H1 (cell line): Measurements from ENCODE around the gene LRRC3C. TPM values are rescaled to one million over a fixed set of nuclear protein-coding genes. Genes with fewer than 3 reads are reported as not detected.

Source experiments
- ASH2L ChIP-seq: fragments of 200-600, 300-600 bp; sonication (generic); IDR thresholded peaks from one replicate; pipeline ENCODE4 v1.7.1; 2017; ENCODE audit warnings: low read length
- BCL11A ChIP-seq, 2 experiments: IDR thresholded peaks; one replicate each; pipeline ENCODE4 v1.6.1; 2011; ENCODE audit warnings: low read depth in 2 of 2, low read length in 2 of 2, mild to moderate bottlenecking in 2 of 2
- CEBPB ChIP-seq: IDR thresholded peaks from 2 replicates; pipeline ENCODE4 v1.6.1; 2012; ENCODE audit warnings: low read depth, low read length
- EP300 ChIP-seq, 2 experiments: IDR thresholded peaks; 1 replicate in 1 of 2; 2 replicates in 1 of 2; pipeline ENCODE4 v1.6.1; 2011 to 2012; ENCODE audit warnings: low read depth in 2 of 2, low read length in 2 of 2, mild to moderate bottlenecking in 2 of 2, borderline replicate concordance in 1 of 2, inconsistent platforms in 1 of 2, moderate library complexity in 1 of 2
- KDM4A ChIP-seq: IDR thresholded peaks from one replicate; pipeline ENCODE4 v1.7.1; 2012; ENCODE audit warnings: low read depth, mild to moderate bottlenecking, moderate library complexity, low read length, inconsistent platforms; ENCODE audit not compliant: severe bottlenecking
- POLR2AphosphoS5 ChIP-seq: IDR thresholded peaks from 2 replicates; pipeline ENCODE4 v1.6.1; 2011; ENCODE audit warnings: low read depth, low read length
- SAP30 ChIP-seq: fragments of 300-600 bp; sonication (generic); IDR thresholded peaks from 2 replicates; pipeline ENCODE4 v1.7.1; 2012; ENCODE audit warnings: low read length, moderate library complexity, mild to moderate bottlenecking, inconsistent platforms; ENCODE audit not compliant: insufficient read depth, insufficient replicate concordance
- polyA plus RNA-seq, 7 experiments: library from polyadenylated mRNA; depleted of rRNA in 3 of 7; stranded (reverse) in 5 of 7; unstranded in 2 of 7; fragments of >200 nt in 5 of 7; fragments of 200-250 nt in 2 of 7; gene quantifications; 1 replicate in 5 of 7; 2 replicates in 1 of 7; 4 replicates in 1 of 7; pipeline versions ENCODE4 v1.2.1 to v1.2.3, GENCODE V29; 2011 to 2013; ENCODE audit warnings: missing spikeins in 2 of 7, mixed read lengths in 2 of 7
- total RNA-seq: library from RNA; stranded (reverse); fragmentation: NEBNext Ultra II Directional; extraction: Animal tissue kit (Norgen Biotek cat#: 25700); gene quantifications from 2 replicates; pipeline ENCODE4 v1.2.1, GENCODE V29; 2021
- TF ChIP-seq, protein P1 (sequence below), 3 experiments: IDR thresholded peaks; 1 replicate in 2 of 3; 2 replicates in 1 of 3; pipeline versions ENCODE4 v1.5.1 to v1.6.1; 2011; ENCODE audit warnings: low read length in 3 of 3, mild to moderate bottlenecking in 3 of 3, inconsistent platforms in 2 of 3, low read depth in 1 of 3, moderate library complexity in 1 of 3; ENCODE audit not compliant: insufficient read depth in 1 of 3; ENCODE audit errors: control extremely low read depth in 1 of 3

The LRRC3C gene
- total and polyA plus RNA-seq, 2 of the 8 experiments (the other 6 are each of a cell fraction or from before 2014, with no cell fraction given): not detected

DNA sequence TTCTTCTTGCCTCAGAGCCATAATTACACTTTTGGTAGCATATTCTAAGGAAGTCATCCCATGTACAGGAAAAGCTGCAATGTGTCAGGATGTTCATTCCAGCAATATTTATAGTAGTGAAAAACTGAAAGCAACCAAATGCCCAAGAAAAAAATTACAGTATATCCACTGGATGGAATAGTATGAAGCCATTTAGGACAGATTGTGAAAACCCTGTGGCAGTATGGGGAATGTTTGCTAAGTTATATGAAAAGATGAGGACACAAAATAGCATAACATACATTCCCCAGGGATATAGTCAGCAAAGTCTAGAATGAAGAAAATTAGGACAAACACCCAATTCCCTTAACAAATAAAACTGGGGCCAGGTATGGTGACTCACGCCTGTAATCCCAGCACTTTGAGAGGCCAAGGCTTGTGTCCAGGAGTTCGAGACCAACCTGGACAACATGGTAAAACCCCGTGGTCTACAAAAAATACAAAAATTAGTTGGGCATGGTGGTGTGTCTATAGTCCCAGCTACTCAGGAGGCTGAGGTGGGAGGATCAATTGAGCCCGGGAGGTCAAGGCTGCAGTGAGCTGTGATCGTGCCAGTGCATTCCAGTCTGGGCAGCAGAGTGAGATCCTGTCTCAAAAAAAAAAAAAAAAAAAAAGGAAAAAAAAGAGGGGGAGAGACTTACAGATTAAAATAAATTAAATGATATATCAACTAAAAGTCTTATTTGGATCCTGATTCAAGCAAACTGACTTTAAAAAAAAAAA, 2.3 kb downstream of the LRRC3C start (continued):
- TF ChIP-seq, protein P1, sequence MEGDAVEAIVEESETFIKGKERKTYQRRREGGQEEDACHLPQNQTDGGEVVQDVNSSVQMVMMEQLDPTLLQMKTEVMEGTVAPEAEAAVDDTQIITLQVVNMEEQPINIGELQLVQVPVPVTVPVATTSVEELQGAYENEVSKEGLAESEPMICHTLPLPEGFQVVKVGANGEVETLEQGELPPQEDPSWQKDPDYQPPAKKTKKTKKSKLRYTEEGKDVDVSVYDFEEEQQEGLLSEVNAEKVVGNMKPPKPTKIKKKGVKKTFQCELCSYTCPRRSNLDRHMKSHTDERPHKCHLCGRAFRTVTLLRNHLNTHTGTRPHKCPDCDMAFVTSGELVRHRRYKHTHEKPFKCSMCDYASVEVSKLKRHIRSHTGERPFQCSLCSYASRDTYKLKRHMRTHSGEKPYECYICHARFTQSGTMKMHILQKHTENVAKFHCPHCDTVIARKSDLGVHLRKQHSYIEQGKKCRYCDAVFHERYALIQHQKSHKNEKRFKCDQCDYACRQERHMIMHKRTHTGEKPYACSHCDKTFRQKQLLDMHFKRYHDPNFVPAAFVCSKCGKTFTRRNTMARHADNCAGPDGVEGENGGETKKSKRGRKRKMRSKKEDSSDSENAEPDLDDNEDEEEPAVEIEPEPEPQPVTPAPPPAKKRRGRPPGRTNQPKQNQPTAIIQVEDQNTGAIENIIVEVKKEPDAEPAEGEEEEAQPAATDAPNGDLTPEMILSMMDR (IDR thresholded peaks at IDR 0.05; ENCODE audit: control extremely low read depth in 1 of 3, insufficient read depth in 1 of 3, low read depth in 1 of 3, low read length in 3 of 3): no peak
- TF ChIP-seq POLR2AphosphoS5 (no peak), SAP30 (no peak), ASH2L (no peak), EP300 (IDR thresholded peaks at IDR 0.05; ENCODE audit: borderline replicate concordance in 1 of 2, low read depth in 2 of 2, low read length in 2 of 2) (no peak), BCL11A (IDR thresholded peaks at IDR 0.05; ENCODE audit: low read depth in 2 of 2, low read length in 2 of 2) (no peak), CEBPB (no peak), KDM4A (no peak)
